Fibroblast of lung (primary cell): ENCODE measurements around the gene COL9A1. TPM values are rescaled to one million over a fixed set of nuclear protein-coding genes. Genes with fewer than 3 reads are reported as not detected.

ENCODE experiments used
- DNase-seq, 2 donors: peaks; one replicate each; pipeline versions ENCODE4 v3.0.0 to v3.0.0-alpha.2; 2010; ENCODE audit warnings: low read depth in 2 of 2
- H2AFZ ChIP-seq: 2 replicates; pipeline ENCODE4 v1.5.1; 2012; ENCODE audit warnings: low read length, control low read depth, inconsistent platforms
- H3K27ac ChIP-seq: 2 replicates; pipeline ENCODE4 v1.5.1; 2011; ENCODE audit warnings: low read length, control low read depth; ENCODE audit not compliant: insufficient read depth
- H3K27me3 ChIP-seq: 2 replicates; pipeline ENCODE4 v1.5.1; 2011; ENCODE audit warnings: mild to moderate bottlenecking, low read length; ENCODE audit not compliant: control insufficient read depth, insufficient read depth
- H3K36me3 ChIP-seq: 2 replicates; pipeline ENCODE4 v1.5.1; 2011; ENCODE audit warnings: low read length; ENCODE audit not compliant: control insufficient read depth, insufficient read depth
- H3K4me1 ChIP-seq: 2 replicates; pipeline ENCODE4 v1.5.1; 2011; ENCODE audit warnings: low read length; ENCODE audit not compliant: control insufficient read depth, insufficient read depth; ENCODE audit errors: extremely low read depth
- H3K4me2 ChIP-seq: 2 replicates; pipeline ENCODE4 v1.5.1; 2011; ENCODE audit warnings: low read length, control low read depth; ENCODE audit not compliant: insufficient read depth; ENCODE audit errors: extremely low read depth
- H3K4me3 ChIP-seq, 4 experiments: fragments of 200-600 bp in 1 of 4; sonication (generic) in 1 of 4; replicated peaks in 1 of 4; 2 replicates each; pipeline ENCODE4 v1.5.1; 2011 to 2016; ENCODE audit warnings: low read length in 4 of 4, low read depth in 3 of 4, mild to moderate bottlenecking in 3 of 4, control low read depth in 2 of 4, inconsistent platforms in 1 of 4, mixed read lengths in 1 of 4; ENCODE audit not compliant: insufficient read depth in 1 of 4; ENCODE audit errors: control extremely low read depth in 1 of 4
- H3K79me2 ChIP-seq: 2 replicates; pipeline ENCODE4 v1.5.1; 2012; ENCODE audit warnings: mild to moderate bottlenecking, low read length, inconsistent platforms; ENCODE audit not compliant: control insufficient read depth, insufficient read depth
- H3K9ac ChIP-seq: 2 replicates; pipeline ENCODE4 v1.5.1; 2011; ENCODE audit warnings: mild to moderate bottlenecking, low read length, control low read depth; ENCODE audit not compliant: insufficient read depth
- H3K9me3 ChIP-seq: 2 replicates; pipeline ENCODE4 v1.5.1; 2012; ENCODE audit warnings: low read depth, low read length; ENCODE audit not compliant: control insufficient read depth, insufficient read depth
- H4K20me1 ChIP-seq: 2 replicates; pipeline ENCODE4 v1.5.1; 2011; ENCODE audit warnings: low read length; ENCODE audit not compliant: control insufficient read depth, insufficient read depth; ENCODE audit errors: extremely low read depth
- CTCF ChIP-seq, 2 donors: IDR thresholded peaks in 1 of 2; conservative IDR thresholded peaks in 1 of 2; 1 replicate in 1 of 2; 2 replicates in 1 of 2; pipeline ENCODE4 v1.5.1; 2011 to 2012; ENCODE audit warnings: low read length in 2 of 2, control low read depth in 1 of 2, inconsistent platforms in 1 of 2, low read depth in 1 of 2, mild to moderate bottlenecking in 1 of 2
- EZH2 ChIP-seq: IDR thresholded peaks from 2 replicates; pipeline ENCODE4 v1.5.1; 2012; ENCODE audit warnings: low read length, control low read depth, mild to moderate bottlenecking; ENCODE audit errors: missing control alignments
- polyA plus RNA-seq, 2 donors: library from polyadenylated mRNA; depleted of rRNA in 1 of 2; stranded (reverse) in 1 of 2; unstranded in 1 of 2; fragments of >200 nt; gene quantifications; 2 replicates each; pipeline ENCODE4 v1.2.1, GENCODE V29; 2011 to 2012; ENCODE audit warnings: missing spikeins in 1 of 2
- total RNA-seq: library from RNA; depleted of rRNA; stranded (reverse); fragments of >200 nt; gene quantifications from 2 replicates; pipeline ENCODE4 v1.2.1, GENCODE V29; 2014

COL9A1 gene
- total and polyA plus RNA-seq, 2 donors (not counting 1 experiment from before 2014, with no cell fraction given) = not detected

- no peak overlapping the region for H3K4me3 ChIP-seq
- no peak for TF ChIP-seq CTCF (conservative IDR thresholded peaks at IDR 0.05 in 1 of 2, IDR thresholded peaks at IDR 0.05 in 1 of 2; ENCODE audit: low read depth in 1 of 2, low read length in 2 of 2)
- TF ChIP-seq EZH2 = no peak
- no peaks in the 10 kb centered on the region for H3K4me1 ChIP-seq
- no peak overlapping the region for H3K27ac ChIP-seq
- H4K20me1 ChIP-seq = no peaks in the 10 kb centered on the region
- no peaks in the 10 kb centered on the region for H3K79me2 ChIP-seq
- no peak overlapping the region for H3K4me2 ChIP-seq
- no peaks in the 10 kb centered on the region for H3K36me3 ChIP-seq
- no peak overlapping the region for H3K9ac ChIP-seq
- peaks cover 7% of the 10 kb centered on the region for H3K27me3 ChIP-seq
- no peaks in the 10 kb centered on the region for H3K9me3 ChIP-seq
- no peak for DNase-seq
- no peak overlapping the region for H2AFZ ChIP-seq
Measured at GRCh38 chr6:70285201-70285600, 17.7 kb downstream of the COL9A1 start.

GRCh38 chr6:70282919-70283461 is 19.9 kb downstream of the COL9A1 start:
- TF ChIP-seq EZH2 (peak; percentile 53), CTCF (conservative IDR thresholded peaks at IDR 0.05 in 1 of 2, IDR thresholded peaks at IDR 0.05 in 1 of 2; ENCODE audit: low read depth in 1 of 2, low read length in 2 of 2) (no peak)
- H3K27me3 ChIP-seq = peaks cover 7% of the 10 kb centered on the region
- H4K20me1 ChIP-seq = no peaks in the 10 kb centered on the region
- H3K36me3 ChIP-seq = no peaks in the 10 kb centered on the region
- H3K9me3 ChIP-seq = no peaks in the 10 kb centered on the region
- H3K4me3 ChIP-seq = no peak overlapping the region
- no peak overlapping the region for H3K27ac ChIP-seq
- no peak for DNase-seq
- no peak overlapping the region for H2AFZ ChIP-seq
- H3K4me1 ChIP-seq = no peaks in the 10 kb centered on the region
- no peak overlapping the region for H3K4me2 ChIP-seq
- H3K9ac ChIP-seq = no peak overlapping the region
- no peaks in the 10 kb centered on the region for H3K79me2 ChIP-seq

DNA sequence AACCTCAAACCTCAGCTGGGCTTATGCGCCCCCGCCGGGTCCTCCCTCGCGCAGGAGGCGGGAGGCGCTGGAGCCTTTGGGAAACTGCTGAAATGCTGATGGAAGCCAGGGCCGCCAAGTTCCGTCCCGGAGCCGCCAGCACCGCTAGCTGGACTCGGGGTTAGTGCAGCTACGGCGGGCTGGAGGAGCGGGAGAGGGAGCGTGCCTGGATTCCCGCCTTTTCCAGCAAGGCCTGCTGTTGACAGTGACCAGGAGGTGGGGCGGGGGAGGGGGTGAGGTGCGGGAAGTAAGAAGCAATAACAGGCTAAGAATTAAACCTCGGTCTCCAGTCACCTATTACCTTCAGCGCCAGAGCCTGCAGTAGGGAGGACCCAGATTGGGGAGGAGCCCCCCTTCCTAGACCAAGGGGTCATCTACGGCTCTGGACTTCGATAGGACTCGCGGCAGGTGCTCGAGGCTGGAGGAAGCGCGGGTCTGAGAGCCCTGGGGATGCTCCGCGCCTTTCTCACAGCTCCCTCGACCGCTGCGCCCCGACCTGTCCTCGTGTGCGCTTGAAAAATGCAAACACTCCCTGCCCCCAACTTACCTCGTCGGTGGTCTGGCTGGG is 20.5 kb downstream of the COL9A1 start:
- no peaks in the 10 kb centered on the region for H3K4me1 ChIP-seq
- no peak for DNase-seq
- TF ChIP-seq CTCF (conservative IDR thresholded peaks at IDR 0.05 in 1 of 2, IDR thresholded peaks at IDR 0.05 in 1 of 2; ENCODE audit: low read depth in 1 of 2, low read length in 2 of 2) = no peak
- TF ChIP-seq EZH2 = no peak
- H2AFZ ChIP-seq = no peak overlapping the region
- H3K4me2 ChIP-seq = no peak overlapping the region
- no peak overlapping the region for H3K27ac ChIP-seq
- no peaks in the 10 kb centered on the region for H3K9me3 ChIP-seq
- H3K9ac ChIP-seq = no peak overlapping the region
- no peaks in the 10 kb centered on the region for H4K20me1 ChIP-seq
- no peaks in the 10 kb centered on the region for H3K36me3 ChIP-seq
- no peak overlapping the region for H3K4me3 ChIP-seq
- no peaks in the 10 kb centered on the region for H3K79me2 ChIP-seq
- peaks cover 7% of the 10 kb centered on the region for H3K27me3 ChIP-seq
